HG03139 (cell line): ENCODE data around the gene SLC43A3.

Experiments
- ATAC-seq: cut with Tn5 transposase; IDR thresholded peaks from one replicate; pipeline ENCODE4 v1.9.1; 2021; ENCODE audit not compliant: unreplicated experiment

The SLC43A3 gene

DNA sequence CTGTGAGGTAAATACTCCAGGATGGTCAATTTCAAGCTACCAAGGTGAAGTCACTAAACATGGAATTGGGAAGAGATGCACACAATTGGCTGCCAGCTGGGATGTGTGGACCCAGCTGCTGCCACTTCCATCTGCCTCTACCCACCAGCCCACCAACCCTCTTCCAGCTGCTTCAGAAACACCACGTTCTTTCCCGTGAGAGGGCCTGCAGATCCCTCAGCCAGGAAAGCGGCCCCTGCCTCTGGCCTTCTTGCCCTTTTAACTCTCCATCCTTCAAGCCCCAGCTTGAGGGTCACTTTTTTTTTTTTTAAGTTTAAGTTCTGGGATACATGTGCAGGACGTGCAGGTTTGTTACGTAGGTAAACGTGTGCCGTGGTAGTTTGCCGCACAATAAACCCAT is 65.9 kb downstream of the SLC43A3 start:
- ATAC-seq = no peak

DNA sequence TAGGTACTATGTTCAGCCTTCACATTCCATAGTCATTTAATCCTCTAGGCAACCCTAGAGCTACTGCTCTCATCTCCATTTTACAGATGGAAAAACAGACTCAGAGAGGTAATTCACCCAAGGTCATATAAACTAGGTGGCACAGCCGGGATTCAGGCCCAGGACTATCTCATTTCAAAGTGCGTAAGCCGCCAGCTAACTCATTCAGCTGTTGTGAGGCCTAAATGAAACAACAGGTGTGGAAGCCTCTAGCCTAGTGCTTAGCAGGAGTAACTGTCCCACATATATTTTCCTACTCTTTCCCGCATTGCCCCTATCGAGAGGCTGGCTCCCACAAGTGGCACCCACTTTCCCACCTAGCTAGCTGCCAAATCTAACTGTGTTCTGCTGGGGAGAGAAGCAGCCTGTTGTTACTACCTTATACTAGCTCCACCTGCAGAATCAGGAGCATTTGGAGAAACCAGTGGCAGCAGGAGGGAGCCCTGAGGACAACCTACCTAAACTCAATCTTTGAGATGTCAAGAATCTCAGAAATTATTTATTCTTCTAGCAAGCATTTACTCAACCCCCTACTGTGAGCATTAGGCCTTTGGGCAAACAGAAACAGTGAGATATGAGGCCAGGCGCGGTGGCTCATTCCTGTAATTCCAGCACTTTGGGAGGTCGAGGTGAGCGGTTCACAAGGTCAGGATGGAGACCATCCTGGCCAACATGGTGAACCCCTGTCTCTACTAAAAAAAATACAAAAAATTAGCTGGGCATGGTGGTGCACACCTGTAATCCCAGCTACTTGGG is 66.8 kb downstream of the SLC43A3 start:
- ATAC-seq = no peak

DNA sequence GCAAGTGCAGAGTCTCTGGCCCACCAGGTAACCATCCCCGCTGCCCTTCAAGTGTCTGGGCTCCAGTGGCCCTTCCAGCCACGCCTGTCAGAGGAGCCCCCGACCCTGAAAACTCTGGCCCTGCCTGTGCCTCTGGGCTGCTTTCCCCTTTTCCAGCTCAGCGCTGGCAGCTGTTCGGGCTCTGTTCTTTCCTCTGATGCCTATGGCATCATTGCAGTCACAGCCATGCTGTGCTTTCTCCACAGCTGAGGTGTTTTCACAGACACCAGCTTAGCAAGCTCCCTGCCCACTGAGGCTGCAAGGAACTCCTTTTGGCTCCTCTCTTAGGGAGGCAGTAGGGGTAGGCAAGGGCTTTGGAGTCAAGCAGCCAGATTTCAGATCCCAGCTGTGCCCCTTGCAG is 67.5 kb downstream of the SLC43A3 start:
- ATAC-seq = no peak

DNA sequence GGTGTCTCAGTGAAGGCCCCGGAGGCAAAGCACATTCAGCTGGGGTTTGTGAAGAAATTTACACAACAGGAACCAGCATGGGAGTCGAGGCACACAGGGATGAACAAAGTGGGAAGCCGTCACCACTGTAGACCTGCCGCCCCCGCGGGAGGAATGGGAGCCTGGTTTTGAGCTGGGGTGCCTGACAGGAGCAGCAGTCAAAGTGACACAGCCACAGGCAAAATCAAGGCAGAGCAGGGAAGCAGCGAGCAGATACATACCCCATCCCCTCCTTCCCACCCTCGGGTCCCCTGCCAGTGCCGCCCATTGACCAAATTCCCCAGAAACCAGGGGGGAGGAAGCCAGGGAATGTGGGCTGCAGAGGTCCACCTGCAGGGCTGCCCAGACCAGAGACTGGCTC is 67.9 kb downstream of the SLC43A3 start:
- no peak for ATAC-seq

DNA sequence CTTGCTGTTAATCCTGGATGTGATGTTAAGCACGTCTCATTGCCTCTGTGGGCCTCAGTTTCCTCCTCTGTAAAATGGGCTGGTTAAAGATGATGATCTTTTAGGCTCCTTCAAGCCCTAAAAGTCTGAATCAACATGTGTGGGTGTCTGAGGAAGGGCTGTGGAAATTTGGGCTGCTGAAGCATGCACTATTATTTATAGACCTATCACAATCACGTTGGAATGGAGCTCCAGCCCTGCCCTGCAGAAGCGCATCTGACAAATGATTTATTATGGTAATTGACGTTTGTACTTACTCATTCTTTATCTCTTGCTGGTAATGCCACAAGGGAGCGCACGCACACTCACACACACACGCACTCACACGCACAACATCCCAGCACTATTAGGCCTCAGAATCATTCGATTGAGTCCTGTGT is 68.4 kb downstream of the SLC43A3 start:
- no peak for ATAC-seq

DNA sequence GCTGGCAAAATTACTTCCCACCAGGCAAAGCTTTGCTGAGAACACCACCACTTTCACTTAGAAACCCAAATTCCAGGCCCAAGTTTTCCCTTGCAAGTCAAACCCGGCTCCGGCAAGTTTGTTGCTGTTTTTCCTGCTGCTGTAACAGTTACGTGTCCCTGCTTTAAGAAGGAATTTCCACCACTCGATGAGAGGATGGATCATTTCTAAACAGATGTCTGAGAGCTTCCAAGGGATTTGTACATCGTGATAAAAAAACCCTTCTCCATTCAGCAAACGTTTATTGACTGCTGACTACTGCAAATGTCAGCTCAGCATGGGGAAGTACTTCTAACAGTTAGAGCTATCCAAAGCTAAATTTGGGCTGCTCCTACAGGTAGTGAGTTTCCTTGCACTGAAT is 69.1 kb downstream of the SLC43A3 start:
- ATAC-seq = no peak

DNA sequence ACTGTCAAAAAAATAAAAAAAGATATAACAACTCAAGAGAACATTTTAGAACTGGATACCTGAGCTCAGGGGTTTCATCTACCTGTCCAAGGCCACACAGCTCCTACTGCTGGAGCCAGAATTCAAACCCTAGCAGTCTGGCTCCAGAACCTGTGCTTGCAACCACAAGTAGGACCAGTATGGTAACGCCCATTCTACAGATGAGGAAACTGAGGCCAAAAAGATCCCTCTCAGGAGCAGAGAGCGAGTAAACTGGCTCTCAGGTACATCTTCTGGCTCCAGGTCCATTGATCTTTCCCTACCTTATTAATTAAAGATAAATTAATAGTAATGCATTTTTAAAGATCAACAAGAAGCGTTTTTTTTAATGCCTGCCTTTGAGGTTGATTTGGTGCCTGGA is 69.6 kb downstream of the SLC43A3 start:
- no peak for ATAC-seq
